Mesothelial cell of epicardium (in vitro differentiated cells): Measurements from ENCODE around the gene MRC2. TPM values are rescaled to one million over a fixed set of nuclear protein-coding genes. Genes with fewer than 3 reads are reported as not detected.

Source experiments
- DNase-seq, 2 experiments: peaks; one replicate each; pipeline ENCODE4 v3.0.0; 2021; ENCODE audit warnings: low spot score in 2 of 2; ENCODE audit not compliant: unreplicated experiment in 2 of 2
- H3K27ac Mint-ChIP-seq: 2 replicates; pipeline ENCODE4 v1.8.0; 2021; ENCODE audit warnings: mixed read lengths
- H3K27me3 Mint-ChIP-seq: 2 replicates; pipeline ENCODE4 v1.8.0; 2021; ENCODE audit warnings: low read depth, mixed read lengths
- H3K36me3 Mint-ChIP-seq: 2 replicates; pipeline ENCODE4 v1.8.0; 2021; ENCODE audit warnings: mixed read lengths
- H3K4me1 Mint-ChIP-seq: 2 replicates; pipeline ENCODE4 v1.8.0; 2021; ENCODE audit warnings: mixed read lengths
- H3K4me3 Mint-ChIP-seq: 2 replicates; pipeline ENCODE4 v1.8.0; 2021; ENCODE audit warnings: mild to moderate bottlenecking, moderate library complexity, mixed read lengths
- H3K9me3 Mint-ChIP-seq: 2 replicates; pipeline ENCODE4 v1.8.0; 2021; ENCODE audit warnings: mixed read lengths
- CTCF ChIP-seq: fragments of 200-600 bp; sonication (generic); IDR thresholded peaks from one replicate; pipeline ENCODE4 v1.5.0; 2021; ENCODE audit warnings: antibody characterized with exemption; ENCODE audit not compliant: unreplicated experiment
- total RNA-seq: library from RNA; stranded (reverse); gene quantifications from 3 replicates; pipeline ENCODE4 v1.2.1, GENCODE V29; 2021

The MRC2 gene
- total RNA-seq, 1 donor from 2014 or later: 120 TPM

GRCh38 chr17:62718429-62718828 lies 91.0 kb downstream of the MRC2 start:
- H3K4me1 Mint-ChIP-seq: peaks cover 29% of the 10 kb centered on the region
- H3K27me3 Mint-ChIP-seq: no peaks in the 10 kb centered on the region

GRCh38 chr17:62719586-62719985 lies 92.1 kb downstream of the MRC2 start:
- peaks cover 9% of the 10 kb centered on the region for H3K36me3 Mint-ChIP-seq
- H3K27ac Mint-ChIP-seq: no peak overlapping the region
- no peak for TF ChIP-seq CTCF
- no peak overlapping the region for H3K4me3 Mint-ChIP-seq
- H3K27me3 Mint-ChIP-seq: no peaks in the 10 kb centered on the region
- H3K9me3 Mint-ChIP-seq: peaks cover 11% of the 10 kb centered on the region
- peaks cover 31% of the 10 kb centered on the region for H3K4me1 Mint-ChIP-seq
- no peak for DNase-seq

More at GRCh38 chr17:62718429-62718828, 91.0 kb downstream of the MRC2 start:
- Mint-ChIP-seq H3K36me3 (peaks cover 9% of the 10 kb centered on the region), H3K9me3 (peaks cover 11% of the 10 kb centered on the region), H3K4me3 (no peak overlapping the region), H3K27ac (peak overlapping the region; percentile 18)
- no peak for DNase-seq
- no peak for TF ChIP-seq CTCF

- TF ChIP-seq CTCF: no peak
- Mint-ChIP-seq H3K27me3 (no peaks in the 10 kb centered on the region), H3K36me3 (peaks cover 9% of the 10 kb centered on the region), H3K9me3 (peaks cover 11% of the 10 kb centered on the region), H3K4me1 (peaks cover 38% of the 10 kb centered on the region), H3K27ac (no peak overlapping the region), H3K4me3 (no peak overlapping the region)
- no peak for DNase-seq
Observed at GRCh38 chr17:62720126-62720850, 92.8 kb downstream of the MRC2 start.

GRCh38 chr17:62722625-62723024 lies 95.2 kb downstream of the MRC2 start:
- Mint-ChIP-seq H3K36me3 (peaks cover 9% of the 10 kb centered on the region), H3K9me3 (peaks cover 11% of the 10 kb centered on the region), H3K4me3 (no peak overlapping the region), H3K27ac (peak overlapping the region; percentile 64), H3K27me3 (no peaks in the 10 kb centered on the region), H3K4me1 (peaks cover 51% of the 10 kb centered on the region)
- DNase-seq: no peak
- no peak for TF ChIP-seq CTCF

- TF ChIP-seq CTCF: no peak
- Mint-ChIP-seq H3K4me1 (peaks cover 44% of the 10 kb centered on the region), H3K27me3 (no peaks in the 10 kb centered on the region), H3K36me3 (peaks cover 9% of the 10 kb centered on the region), H3K4me3 (no peak overlapping the region), H3K27ac (peak overlapping the region; percentile 55), H3K9me3 (peaks cover 11% of the 10 kb centered on the region)
- DNase-seq: no peak
Observed at GRCh38 chr17:62723842-62724241, 96.4 kb downstream of the MRC2 start.
